ENCODE data around the gene AKR1A1. TPM values are rescaled to one million over a fixed set of nuclear protein-coding genes. Genes with fewer than 3 reads are reported as not detected.
"Not testable (repeated sequence)": the region's sequence is repeated elsewhere in the genome, so short reads cannot be mapped to it uniquely, and the experiment has no call there.

The AKR1A1 gene
- total RNA-seq, 2 donors from 2014 or later: 77.8 to 90.5 TPM

DNA sequence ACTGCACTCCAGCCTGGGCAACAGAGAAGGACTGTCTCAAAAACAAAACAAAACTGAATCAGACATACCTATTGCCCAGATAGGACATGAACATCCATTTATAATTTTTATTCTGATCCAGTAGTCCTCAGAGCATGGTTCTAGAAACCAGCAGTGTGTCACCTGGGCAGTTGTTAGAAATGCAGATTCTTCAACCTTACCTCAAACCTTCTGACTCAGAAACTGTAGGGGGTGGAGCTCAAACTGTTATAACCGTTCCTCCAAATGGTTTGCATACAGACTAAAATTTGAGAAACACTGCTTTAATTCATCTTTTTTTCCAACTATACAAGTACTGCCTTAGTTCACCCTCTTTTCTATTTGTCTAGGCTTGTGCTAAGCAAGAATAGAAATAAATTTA, 39.2 kb downstream of the AKR1A1 start:
- Histone ChIP-seq H3K4me1 (peaks cover 26% of the 10 kb centered on the region), H3K4me3 (no peak overlapping the region), H3K36me3 (replicated peaks in 1 of 2; ENCODE audit: insufficient read depth in 1 of 2, low read depth in 2 of 2) (peaks cover 0 to 6% of the 10 kb centered on the region in 2 donors), H3K9me3 (no peaks in the 10 kb centered on the region), H3K27ac (peak overlapping the region in 2 of 4 donors; percentile 12 to 41), H3K27me3 (no peaks in the 10 kb centered on the region)
- TF ChIP-seq CTCF (IDR thresholded peaks at IDR 0.05) (no peak), POLR2A (IDR thresholded peaks at IDR 0.05) (no peak)
- no peak for ATAC-seq
- intact Hi-C loops (cut with DNase I): no loop called here
- 26 to 40% methylated on average over 1 of the region's 1 CpG for WGBS, 2 donors
- no peak for DNase-seq

DNA sequence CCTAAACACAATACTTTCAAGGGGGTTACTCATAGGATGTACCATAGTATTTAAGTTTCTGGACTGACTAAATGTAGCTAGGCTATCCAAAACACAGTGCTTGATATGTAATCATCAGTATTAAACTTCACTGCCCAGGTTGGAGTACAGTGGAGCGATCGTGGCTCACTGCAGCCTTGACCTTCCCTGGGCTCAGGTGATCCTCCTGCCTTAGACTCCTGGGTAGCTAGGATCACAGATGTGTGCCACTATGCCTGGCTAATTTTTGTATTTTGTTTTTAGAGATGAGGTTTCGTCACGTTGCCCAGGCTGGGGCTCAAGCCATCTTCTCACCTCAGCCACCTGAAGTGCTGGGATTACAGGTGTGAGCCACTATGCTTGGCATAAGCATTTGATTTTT, 43.8 kb downstream of the AKR1A1 start:
- Histone ChIP-seq H3K27ac (no peak overlapping the region), H3K27me3 (no peaks in the 10 kb centered on the region), H3K4me1 (peaks cover 11% of the 10 kb centered on the region), H3K9me3 (no peaks in the 10 kb centered on the region), H3K36me3 (replicated peaks in 1 of 2; ENCODE audit: insufficient read depth in 1 of 2, low read depth in 2 of 2) (peaks cover 0 to 8% of the 10 kb centered on the region in 2 donors), H3K4me3 (no peak overlapping the region)
- intact Hi-C loops (cut with DNase I): no loop called here
- TF ChIP-seq CTCF (IDR thresholded peaks at IDR 0.05): no peak
- TF ChIP-seq POLR2A (IDR thresholded peaks at IDR 0.05): no peak
- no peak for DNase-seq
- ATAC-seq: no peak
- 82 to 86% methylated on average over 4 of the region's 4 CpGs for WGBS, 2 donors

GRCh38 chr1:45596765-45597164, 46.1 kb downstream of the AKR1A1 start:
- WGBS, 2 donors: 96 to 97% methylated on average over 8 of the region's 8 CpGs
- H3K27ac ChIP-seq; H3K4me3 ChIP-seq; H3K4me1 ChIP-seq; ATAC-seq; H3K36me3 ChIP-seq (replicated peaks in 1 of 2; ENCODE audit: insufficient read depth in 1 of 2, low read depth in 2 of 2); intact Hi-C loops (cut with DNase I); H3K27me3 ChIP-seq; H3K9me3 ChIP-seq; DNase-seq: not testable (repeated sequence)

- ATAC-seq (no peak), DNase-seq (no peak)
- intact Hi-C loops (cut with DNase I): no loop called here
- no peak for TF ChIP-seq CTCF (IDR thresholded peaks at IDR 0.05)
- no peak for TF ChIP-seq POLR2A (IDR thresholded peaks at IDR 0.05)
- no peaks in the 10 kb centered on the region for H3K9me3 ChIP-seq
- no peaks in the 10 kb centered on the region for H3K4me1 ChIP-seq
- WGBS, 2 donors: 89 to 97% methylated on average over 2 of the region's 2 CpGs
- no peak overlapping the region for H3K4me3 ChIP-seq
- no peaks in the 10 kb centered on the region for H3K27me3 ChIP-seq
- H3K36me3 ChIP-seq (replicated peaks in 1 of 2; ENCODE audit: insufficient read depth in 1 of 2, low read depth in 2 of 2): peaks cover 5 to 7% of the 10 kb centered on the region in 2 donors
- H3K27ac ChIP-seq: no peak overlapping the region
These were observed 53.6 kb downstream of the AKR1A1 start for GRCh38 chr1:45604239-45604638.

DNA sequence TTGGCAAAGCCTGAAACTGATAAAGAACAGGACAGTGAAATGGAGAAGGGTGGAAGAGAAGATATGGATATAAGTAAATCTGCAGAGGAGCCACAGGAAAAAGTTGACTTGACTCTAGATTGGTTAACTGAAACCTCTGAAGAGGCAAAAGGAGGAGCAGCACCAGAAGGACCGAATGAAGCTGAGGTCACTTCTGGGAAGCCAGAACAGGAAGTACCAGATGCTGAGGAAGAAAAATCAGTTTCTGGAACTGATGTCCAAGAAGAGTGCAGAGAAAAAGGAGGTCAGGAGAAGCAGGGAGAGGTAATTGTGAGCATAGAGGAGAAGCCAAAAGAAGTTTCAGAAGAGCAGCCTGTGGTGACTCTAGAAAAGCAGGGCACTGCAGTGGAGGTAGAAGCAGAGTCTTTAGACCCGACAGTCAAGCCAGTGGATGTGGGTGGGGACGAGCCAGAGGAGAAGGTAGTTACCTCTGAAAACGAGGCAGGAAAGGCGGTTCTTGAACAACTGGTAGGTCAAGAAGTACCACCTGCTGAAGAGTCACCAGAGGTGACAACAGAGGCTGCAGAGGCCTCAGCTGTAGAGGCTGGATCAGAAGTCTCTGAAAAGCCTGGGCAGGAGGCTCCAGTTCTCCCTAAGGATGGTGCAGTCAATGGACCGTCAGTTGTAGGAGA, 56.9 kb downstream of the AKR1A1 start:
- H3K36me3 ChIP-seq (replicated peaks in 1 of 2; ENCODE audit: insufficient read depth in 1 of 2, low read depth in 2 of 2): peaks cover 7 to 10% of the 10 kb centered on the region in 2 donors
- H3K27ac ChIP-seq: no peak overlapping the region
- no peak overlapping the region for H3K4me3 ChIP-seq
- no peaks in the 10 kb centered on the region for H3K4me1 ChIP-seq
- DNase-seq (no peak), ATAC-seq (no peak)
- WGBS, 2 donors: 70 to 74% methylated on average over 6 of the region's 6 CpGs
- intact Hi-C loops (cut with DNase I): no loop called here
- H3K9me3 ChIP-seq: no peaks in the 10 kb centered on the region
- TF ChIP-seq POLR2A (IDR thresholded peaks at IDR 0.05): no peak
- no peak for TF ChIP-seq CTCF (IDR thresholded peaks at IDR 0.05)
- no peaks in the 10 kb centered on the region for H3K27me3 ChIP-seq
